Measurements from ENCODE around the gene HOXC12.

The HOXC12 gene

GRCh38 chr12:53972152-53972702, 17.5 kb downstream of the HOXC12 start:
- DNase-seq (ENCODE audit: low read depth, low spot score), result no peak

DNA sequence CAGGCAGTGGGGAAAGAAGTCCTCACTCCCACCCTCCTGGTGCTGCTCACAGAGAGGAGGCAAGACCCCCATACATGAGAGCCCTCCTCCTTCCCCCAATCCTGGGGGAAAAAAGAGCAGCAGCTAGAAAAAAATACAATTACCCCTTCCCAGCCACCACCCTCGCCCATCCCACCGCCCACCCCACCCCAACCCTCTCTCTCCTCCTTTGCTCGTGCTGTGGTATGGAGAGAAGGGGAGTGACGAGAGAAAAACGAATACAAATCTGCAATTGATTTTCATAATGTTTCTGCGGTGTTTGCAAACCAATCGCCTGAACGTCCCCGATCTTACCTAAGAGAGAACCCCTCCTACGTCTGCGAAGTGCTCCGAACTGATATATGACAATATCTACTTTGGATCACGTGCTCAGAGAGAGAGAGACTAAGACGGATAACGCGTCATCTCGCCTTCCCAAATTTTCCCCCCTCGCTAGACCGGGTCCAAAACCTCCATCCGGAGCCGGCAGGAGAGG, 18.1 kb downstream of the HOXC12 start, which contains the start of gene HOXC11:
Gene HOXC11, plus strand, starts transcription at position 405 of the 514 bp plus-strand sequence. CDS start 116 bp downstream, outside the sequence.
- no peak for DNase-seq (ENCODE audit: low read depth, low spot score)

DNA sequence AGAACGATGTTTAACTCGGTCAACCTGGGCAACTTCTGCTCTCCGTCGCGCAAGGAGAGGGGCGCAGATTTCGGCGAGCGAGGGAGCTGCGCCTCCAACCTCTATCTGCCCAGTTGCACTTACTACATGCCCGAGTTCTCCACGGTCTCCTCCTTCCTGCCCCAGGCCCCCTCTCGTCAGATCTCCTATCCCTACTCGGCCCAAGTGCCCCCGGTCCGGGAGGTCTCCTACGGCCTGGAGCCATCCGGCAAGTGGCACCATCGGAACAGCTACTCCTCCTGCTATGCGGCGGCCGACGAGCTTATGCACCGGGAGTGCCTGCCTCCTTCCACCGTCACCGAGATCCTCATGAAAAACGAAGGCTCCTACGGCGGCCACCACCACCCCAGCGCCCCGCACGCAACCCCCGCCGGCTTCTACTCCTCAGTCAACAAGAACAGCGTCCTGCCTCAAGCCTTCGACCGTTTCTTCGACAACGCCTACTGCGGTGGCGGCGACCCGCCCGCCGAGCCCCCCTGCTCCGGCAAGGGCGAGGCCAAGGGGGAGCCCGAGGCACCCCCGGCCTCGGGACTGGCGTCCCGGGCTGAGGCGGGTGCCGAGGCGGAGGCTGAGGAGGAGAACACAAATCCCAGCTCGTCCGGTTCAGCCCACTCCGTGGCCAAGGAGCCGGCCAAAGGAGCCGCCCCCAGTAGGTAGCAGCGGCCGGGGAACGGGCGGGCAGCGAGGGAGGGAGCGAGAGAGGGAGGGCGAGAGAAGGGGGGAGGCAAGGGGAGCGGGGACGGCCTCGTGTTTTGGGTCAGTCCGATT, 18.7 kb downstream of the HOXC12 start:
- DNase-seq (ENCODE audit: low read depth, low spot score), result no peak

GRCh38 chr12:53974084-53975063, 19.7 kb downstream of the HOXC12 start, which contains the start of gene HOTAIR:
Gene HOTAIR, minus strand, starts transcription at chr12:53974954.
- DNase-seq (ENCODE audit: low read depth, low spot score), result no peak

DNA sequence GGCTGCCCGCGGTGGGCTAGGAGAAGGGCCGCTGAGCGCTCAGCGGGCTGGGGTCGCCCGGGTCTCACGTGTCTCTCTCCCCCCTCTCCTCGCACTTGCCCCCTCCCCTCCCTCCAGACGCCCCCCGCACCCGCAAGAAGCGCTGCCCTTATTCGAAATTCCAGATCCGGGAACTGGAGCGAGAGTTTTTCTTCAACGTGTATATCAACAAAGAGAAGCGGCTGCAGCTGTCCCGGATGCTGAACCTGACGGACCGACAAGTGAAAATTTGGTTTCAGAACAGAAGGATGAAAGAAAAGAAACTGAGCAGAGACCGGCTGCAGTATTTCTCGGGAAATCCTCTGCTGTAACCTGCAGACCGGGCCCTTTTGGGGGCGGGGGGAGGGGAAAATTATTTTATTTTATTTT, 20.4 kb downstream of the HOXC12 start:
- DNase-seq (ENCODE audit: low read depth, low spot score), result no peak

GRCh38 chr12:53975479-53976152, 20.9 kb downstream of the HOXC12 start:
- no peak for DNase-seq (ENCODE audit: low read depth, low spot score)

- no peak for DNase-seq (ENCODE audit: low read depth, low spot score)
Observed at GRCh38 chr12:53976172-53976822, 21.6 kb downstream of the HOXC12 start.

- DNase-seq (ENCODE audit: low read depth, low spot score), result no peak
Observed at GRCh38 chr12:53976823-53977595, 22.3 kb downstream of the HOXC12 start.

GRCh38 chr12:53977596-53978445, 23.1 kb downstream of the HOXC12 start:
- no peak for DNase-seq (ENCODE audit: low read depth, low spot score)

GRCh38 chr12:53978477-53979356, 24.0 kb downstream of the HOXC12 start:
- DNase-seq (ENCODE audit: low read depth, low spot score), result no peak

- DNase-seq (ENCODE audit: low read depth, low spot score), result no peak
Observed at GRCh38 chr12:53980104-53980801, 25.6 kb downstream of the HOXC12 start.

DNA sequence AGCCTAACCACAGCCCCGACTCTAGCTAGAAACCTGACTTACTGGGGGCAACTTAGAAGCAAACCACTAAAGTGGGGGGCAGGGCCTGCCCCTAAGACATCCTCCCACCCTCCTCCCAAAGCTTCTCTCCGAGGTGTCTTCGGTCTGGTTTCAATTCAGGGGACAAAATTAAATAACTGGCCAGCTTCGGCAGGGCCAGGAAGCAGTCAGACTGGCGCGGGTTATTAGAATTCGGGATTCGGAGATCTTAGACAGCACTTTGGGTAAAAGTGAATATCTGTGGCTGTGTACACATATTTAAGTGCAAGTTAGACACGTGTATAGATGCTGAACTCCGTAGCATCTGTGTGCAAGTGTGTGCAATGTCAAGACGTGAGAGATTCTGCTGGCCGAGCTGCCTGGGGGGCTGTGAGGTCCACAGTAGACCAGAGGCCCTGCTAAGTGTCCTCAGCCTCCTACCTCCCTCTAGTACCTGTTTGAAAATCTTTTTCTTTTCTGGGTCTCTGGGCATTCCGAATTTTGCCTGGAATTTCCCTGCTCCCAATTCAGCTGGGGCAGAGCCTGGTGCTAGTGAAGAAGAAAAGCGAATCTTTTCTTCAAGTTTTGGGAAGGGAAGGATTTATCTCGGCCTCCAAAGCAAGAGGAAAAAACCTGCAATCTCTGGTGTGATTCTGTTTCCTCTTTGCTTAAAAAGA, 26.2 kb downstream of the HOXC12 start:
- no peak for DNase-seq (ENCODE audit: low read depth, low spot score)

DNA sequence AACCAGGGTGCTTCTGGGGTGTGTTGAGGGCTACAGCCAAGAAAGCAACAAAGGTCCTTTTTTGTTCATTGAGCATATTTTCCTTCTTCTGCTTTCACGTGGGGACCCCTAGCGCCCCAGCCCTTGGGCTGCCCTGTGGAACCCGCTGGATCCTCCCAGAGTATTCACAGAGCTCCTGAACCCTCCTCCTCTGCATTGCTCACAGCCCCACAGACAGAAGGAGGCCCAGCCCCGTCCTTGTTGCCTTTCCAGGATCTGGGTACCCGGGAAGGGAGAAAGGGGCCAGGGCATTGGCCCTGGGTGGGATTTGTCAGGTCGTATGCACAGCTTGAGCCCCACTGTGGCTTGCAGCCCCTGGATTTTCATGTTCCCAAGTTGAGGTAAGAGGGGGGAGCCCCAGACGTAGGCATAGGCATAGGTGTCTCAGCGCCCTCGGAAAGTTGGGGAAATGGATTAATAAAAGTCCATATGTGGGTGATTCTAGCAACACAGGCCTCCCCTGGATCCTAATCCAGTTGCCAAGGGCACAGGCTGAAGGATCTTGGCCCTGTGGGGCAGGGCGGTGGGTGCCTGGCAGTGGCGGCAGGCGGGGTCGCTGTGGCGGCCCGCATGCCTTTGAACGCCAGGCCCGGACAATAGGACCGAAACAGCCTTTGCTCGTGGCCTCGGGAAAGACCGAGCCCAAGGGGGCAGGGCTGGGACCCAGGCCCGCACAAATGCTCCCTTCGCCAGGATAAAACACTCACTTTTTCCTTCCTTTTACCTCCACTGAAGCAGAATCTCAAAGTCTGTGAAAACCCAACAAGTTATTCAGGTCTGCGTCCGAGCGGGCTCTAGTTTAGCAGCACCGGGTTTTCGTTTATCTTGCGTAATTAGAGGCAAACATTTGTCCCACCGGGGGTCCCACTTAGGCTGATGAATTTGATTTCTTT, 27.2 kb downstream of the HOXC12 start:
- no peak for DNase-seq (ENCODE audit: low read depth, low spot score)

GRCh38 chr12:53982648-53983567, 28.2 kb downstream of the HOXC12 start:
- DNase-seq (ENCODE audit: low read depth, low spot score), result no peak

DNA sequence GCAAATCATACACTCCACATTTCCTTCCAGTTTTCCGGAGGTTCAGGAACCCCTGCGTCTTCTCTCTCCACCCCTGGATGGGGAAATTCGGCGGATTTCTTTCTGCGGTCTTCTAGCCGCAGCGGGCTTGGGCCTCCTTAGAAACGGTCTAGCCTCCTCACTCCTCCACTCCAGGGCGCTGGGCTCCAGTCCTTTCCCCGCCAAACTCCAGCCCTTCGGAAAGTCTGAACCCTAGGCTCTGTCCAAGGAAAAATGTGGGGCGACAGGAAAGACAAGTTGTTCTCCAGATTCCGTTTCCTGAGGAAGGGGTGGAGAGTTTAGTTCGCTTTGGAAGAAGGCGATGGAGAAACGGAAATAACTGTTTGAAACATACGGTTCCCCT, 28.9 kb downstream of the HOXC12 start:
- DNase-seq (ENCODE audit: low read depth, low spot score), result no peak

Measured in iPS DF 19.7 (cell line).